Hepatocyte (in vitro differentiated cells): ENCODE data around the gene GPR35. TPM values are rescaled to one million over a fixed set of nuclear protein-coding genes. Genes with fewer than 3 reads are reported as not detected.

ENCODE experiments used
- DNase-seq: peaks from one replicate; pipeline ENCODE4 v3.0.0-alpha.2; 2016; ENCODE audit warnings: low spot score
- H2AFZ ChIP-seq: fragments of 200-600 bp; sonication (generic); 2 replicates; pipeline ENCODE4 v1.6.0; 2016; ENCODE audit warnings: antibody characterized with exemption, mild to moderate bottlenecking
- H3K27ac ChIP-seq: fragments of 200-600 bp; sonication (generic); 2 replicates; pipeline ENCODE4 v1.5.1; 2016; ENCODE audit warnings: mild to moderate bottlenecking
- H3K27me3 ChIP-seq: fragments of 200-600 bp; sonication (generic); 2 replicates; pipeline ENCODE4 v1.6.1; 2016
- H3K36me3 ChIP-seq: fragments of 200-600 bp; sonication (generic); replicated peaks from 2 replicates; pipeline ENCODE4 v1.5.1; 2016; ENCODE audit warnings: low read depth; ENCODE audit not compliant: insufficient read depth
- H3K4me1 ChIP-seq: fragments of 200-600 bp; sonication (generic); 2 replicates; pipeline ENCODE4 v1.5.1; 2016; ENCODE audit warnings: mild to moderate bottlenecking, moderate library complexity; ENCODE audit not compliant: insufficient read depth
- H3K4me2 ChIP-seq: fragments of 200-600 bp; sonication (generic); 2 replicates; pipeline ENCODE4 v1.6.0; 2016
- H3K4me3 ChIP-seq: fragments of 200-600 bp; sonication (generic); 2 replicates; pipeline ENCODE4 v1.5.1; 2016; ENCODE audit warnings: mild to moderate bottlenecking
- H3K79me2 ChIP-seq: fragments of 200-600 bp; sonication (generic); 2 replicates; pipeline ENCODE4 v1.6.0; 2017; ENCODE audit warnings: mild to moderate bottlenecking
- H3K9me2 ChIP-seq: fragments of 200-600 bp; sonication (generic); replicated peaks from 2 replicates; pipeline ENCODE4 v1.6.0; 2017; ENCODE audit warnings: mild to moderate bottlenecking; ENCODE audit not compliant: insufficient read depth
- H3K9me3 ChIP-seq: fragments of 200-600 bp; sonication (generic); 2 replicates; pipeline ENCODE4 v1.5.1; 2016; ENCODE audit warnings: low read depth, mild to moderate bottlenecking
- H4K20me1 ChIP-seq: fragments of 200-600 bp; sonication (generic); 2 replicates; pipeline ENCODE4 v1.6.0; 2016; ENCODE audit warnings: mild to moderate bottlenecking; ENCODE audit not compliant: insufficient read depth, poor library complexity, severe bottlenecking
- EZH2 ChIP-seq: fragments of 200-600 bp; sonication (generic); IDR thresholded peaks from 2 replicates; pipeline ENCODE4 v1.6.1; 2016; ENCODE audit warnings: antibody characterized with exemption, mild to moderate bottlenecking, borderline replicate concordance
- EZH2phosphoT487 ChIP-seq: fragments of 200-600 bp; sonication (generic); IDR thresholded peaks from one replicate; pipeline ENCODE4 v1.6.1; 2018; ENCODE audit warnings: antibody characterized with exemption, mild to moderate bottlenecking, low read depth, moderate library complexity; ENCODE audit not compliant: unreplicated experiment, severe bottlenecking
- WGBS: methylation state at CpG from one replicate; pipeline ENCODE4 v1.1.6; 2016; ENCODE audit warnings: low lambda C conversion rate; ENCODE audit errors: missing lambda C conversion rate; 5-methylcytosine and 5-hydroxymethylcytosine counted together
- polyA plus RNA-seq: library from polyadenylated mRNA; unstranded; fragments of >200 nt; fragmentation: Nextera tagmentation; extraction: Ambion mirVana; gene quantifications from 2 replicates; pipeline ENCODE4 v1.2.1, GENCODE V29; 2016
- total RNA-seq: library from RNA; depleted of rRNA; stranded (reverse); fragments of >200 nt; gene quantifications from 2 replicates; pipeline ENCODE4 v1.2.3, GENCODE V29; 2014
- TF ChIP-seq, protein P1 (sequence below): fragments of 200-600 bp; sonication (generic); IDR thresholded peaks from 2 replicates; pipeline ENCODE4 v1.5.1; 2016; ENCODE audit warnings: antibody characterized with exemption, mild to moderate bottlenecking; ENCODE audit not compliant: poor library complexity

Gene GPR35
- total and polyA plus RNA-seq, 2 experiments from 2014 or later, result 10.5 to 14.7 TPM

DNA sequence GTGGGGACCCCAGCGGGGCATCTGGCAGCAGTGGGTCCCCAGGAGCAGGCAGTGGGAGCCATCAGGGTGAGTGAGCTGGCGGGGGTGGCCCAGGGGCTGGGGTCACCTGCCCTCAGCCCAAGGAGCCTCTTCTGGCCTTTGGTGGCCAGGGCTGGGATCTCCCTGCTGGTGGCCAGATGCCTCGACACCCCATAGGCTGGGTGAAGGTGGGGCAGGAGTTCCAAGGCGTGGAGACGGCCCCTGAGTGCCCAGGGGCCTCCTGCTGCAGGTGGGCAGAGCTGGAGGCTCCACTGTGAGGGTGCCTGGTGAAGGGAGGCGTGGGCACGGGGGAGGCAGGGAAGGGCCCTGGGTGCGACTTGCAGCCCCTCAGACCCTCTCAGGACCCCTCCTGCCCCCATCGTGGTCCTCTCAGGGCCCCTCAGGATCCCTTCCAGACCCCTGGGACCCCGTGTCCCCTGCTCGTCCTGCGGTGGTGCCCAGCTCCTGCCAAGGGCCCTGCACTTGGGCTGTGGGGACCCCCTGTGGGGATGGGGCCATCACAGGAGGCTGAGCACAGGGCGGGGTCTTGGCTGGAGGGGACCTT lies 5.0 kb upstream of the GPR35 start:
- Histone ChIP-seq H3K27ac (no peak overlapping the region), H4K20me1 (no peaks in the 10 kb centered on the region), H3K9me2 (no peaks in the 10 kb centered on the region), H3K4me2 (no peak overlapping the region), H3K36me3 (no peaks in the 10 kb centered on the region), H3K27me3 (no peaks in the 10 kb centered on the region), H3K9me3 (no peaks in the 10 kb centered on the region), H3K4me1 (no peaks in the 10 kb centered on the region), H3K79me2 (no peaks in the 10 kb centered on the region), H2AFZ (no peak overlapping the region), H3K4me3 (no peak overlapping the region)
- no peak for TF ChIP-seq EZH2
- TF ChIP-seq, protein P1, sequence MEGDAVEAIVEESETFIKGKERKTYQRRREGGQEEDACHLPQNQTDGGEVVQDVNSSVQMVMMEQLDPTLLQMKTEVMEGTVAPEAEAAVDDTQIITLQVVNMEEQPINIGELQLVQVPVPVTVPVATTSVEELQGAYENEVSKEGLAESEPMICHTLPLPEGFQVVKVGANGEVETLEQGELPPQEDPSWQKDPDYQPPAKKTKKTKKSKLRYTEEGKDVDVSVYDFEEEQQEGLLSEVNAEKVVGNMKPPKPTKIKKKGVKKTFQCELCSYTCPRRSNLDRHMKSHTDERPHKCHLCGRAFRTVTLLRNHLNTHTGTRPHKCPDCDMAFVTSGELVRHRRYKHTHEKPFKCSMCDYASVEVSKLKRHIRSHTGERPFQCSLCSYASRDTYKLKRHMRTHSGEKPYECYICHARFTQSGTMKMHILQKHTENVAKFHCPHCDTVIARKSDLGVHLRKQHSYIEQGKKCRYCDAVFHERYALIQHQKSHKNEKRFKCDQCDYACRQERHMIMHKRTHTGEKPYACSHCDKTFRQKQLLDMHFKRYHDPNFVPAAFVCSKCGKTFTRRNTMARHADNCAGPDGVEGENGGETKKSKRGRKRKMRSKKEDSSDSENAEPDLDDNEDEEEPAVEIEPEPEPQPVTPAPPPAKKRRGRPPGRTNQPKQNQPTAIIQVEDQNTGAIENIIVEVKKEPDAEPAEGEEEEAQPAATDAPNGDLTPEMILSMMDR, result no peak
- no peak for TF ChIP-seq EZH2phosphoT487
- WGBS, result 92% methylated on average over 5 of the region's 13 CpGs
- no peak for DNase-seq

DNA sequence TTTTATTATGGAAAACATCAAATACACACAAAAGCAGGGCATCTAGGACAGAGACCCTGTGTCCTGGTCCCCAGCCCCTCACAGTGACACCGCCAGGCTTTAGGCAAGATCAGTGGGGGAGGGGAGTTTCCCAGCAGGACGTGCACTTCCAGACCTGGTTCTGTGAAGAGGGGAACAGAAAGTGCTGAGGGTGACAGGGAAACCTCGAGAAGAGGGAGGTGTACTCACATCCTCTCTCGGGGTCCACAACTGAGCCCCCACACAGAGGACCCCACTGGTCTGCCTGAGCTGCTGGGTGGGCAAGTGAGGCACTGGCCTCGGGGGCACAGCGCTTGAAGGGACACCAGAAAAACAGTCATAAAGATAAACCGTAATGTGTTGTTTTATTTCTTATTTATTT lies 4.4 kb upstream of the GPR35 start:
- H3K79me2 ChIP-seq, result no peaks in the 10 kb centered on the region
- no peak overlapping the region for H3K4me3 ChIP-seq
- no peaks in the 10 kb centered on the region for H3K4me1 ChIP-seq
- no peak overlapping the region for H3K27ac ChIP-seq
- DNase-seq, result no peak
- no peak for TF ChIP-seq EZH2
- TF ChIP-seq, protein P1, result no peak
- no peak for TF ChIP-seq EZH2phosphoT487
- no peaks in the 10 kb centered on the region for H3K36me3 ChIP-seq
- no peak overlapping the region for H2AFZ ChIP-seq
- WGBS, result 83% methylated on average over 7 of the region's 7 CpGs
- H3K27me3 ChIP-seq, result no peaks in the 10 kb centered on the region
- no peaks in the 10 kb centered on the region for H3K9me3 ChIP-seq
- no peaks in the 10 kb centered on the region for H3K9me2 ChIP-seq
- no peaks in the 10 kb centered on the region for H4K20me1 ChIP-seq
- H3K4me2 ChIP-seq, result no peak overlapping the region

DNA sequence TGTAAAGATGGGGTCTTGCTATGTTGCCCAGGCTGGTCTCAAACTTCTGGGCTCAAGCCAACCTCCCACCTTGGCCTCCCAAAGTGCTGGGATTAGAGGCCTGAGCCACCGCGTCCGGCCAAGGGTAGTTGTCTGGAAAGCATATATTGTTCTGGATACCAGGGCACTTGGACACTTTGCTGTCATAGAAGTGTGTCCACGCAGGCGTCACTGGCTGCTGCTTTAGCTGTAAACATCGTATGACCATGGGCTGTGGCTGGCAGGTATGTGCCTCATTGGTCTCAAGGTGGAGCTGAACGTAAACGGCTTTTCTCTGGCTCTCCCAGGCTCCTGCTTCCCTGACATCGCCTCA lies 3.2 kb upstream of the GPR35 start:
- Histone ChIP-seq H2AFZ (no peak overlapping the region), H3K4me2 (no peak overlapping the region), H4K20me1 (no peaks in the 10 kb centered on the region), H3K36me3 (no peaks in the 10 kb centered on the region), H3K79me2 (no peaks in the 10 kb centered on the region), H3K27ac (no peak overlapping the region), H3K27me3 (no peaks in the 10 kb centered on the region), H3K9me3 (no peaks in the 10 kb centered on the region), H3K9me2 (no peaks in the 10 kb centered on the region), H3K4me3 (no peak overlapping the region), H3K4me1 (peaks cover 4% of the 10 kb centered on the region)
- no peak for DNase-seq
- WGBS, result 87% methylated on average over 9 of the region's 9 CpGs
- TF ChIP-seq, protein P1, result no peak
- TF ChIP-seq EZH2 (no peak), EZH2phosphoT487 (no peak)
